Endothelial cell (in vitro differentiated cells): Measurements from ENCODE around the gene CTNNA2. TPM values are rescaled to one million over a fixed set of nuclear protein-coding genes. Genes with fewer than 3 reads are reported as not detected.

Source experiments
- DNase-seq: peaks from one replicate; pipeline ENCODE4 v3.0.0; 2021; ENCODE audit warnings: low spot score
- H3K27ac Mint-ChIP-seq: one replicate; pipeline ENCODE4 v1.8.0; 2021; ENCODE audit warnings: mixed read lengths, inconsistent platforms; ENCODE audit not compliant: unreplicated experiment
- H3K27me3 Mint-ChIP-seq: one replicate; pipeline ENCODE4 v1.8.0; 2021; ENCODE audit warnings: mild to moderate bottlenecking, moderate library complexity, mixed read lengths, inconsistent platforms; ENCODE audit not compliant: unreplicated experiment
- H3K36me3 Mint-ChIP-seq: one replicate; pipeline ENCODE4 v1.8.0; 2021; ENCODE audit warnings: mild to moderate bottlenecking, low read depth, mixed read lengths, inconsistent platforms; ENCODE audit not compliant: unreplicated experiment
- H3K4me1 Mint-ChIP-seq: one replicate; pipeline ENCODE4 v1.8.0; 2021; ENCODE audit warnings: mild to moderate bottlenecking, mixed read lengths, inconsistent platforms; ENCODE audit not compliant: unreplicated experiment
- H3K4me3 Mint-ChIP-seq: one replicate; pipeline ENCODE4 v1.8.0; 2021; ENCODE audit warnings: mild to moderate bottlenecking, mixed read lengths, inconsistent platforms; ENCODE audit not compliant: unreplicated experiment
- H3K9me3 Mint-ChIP-seq: one replicate; pipeline ENCODE4 v1.8.0; 2021; ENCODE audit warnings: mixed read lengths, inconsistent platforms; ENCODE audit not compliant: unreplicated experiment
- CTCF ChIP-seq: fragments of 200-600 bp; sonication (generic); IDR thresholded peaks from one replicate; pipeline ENCODE4 v1.5.0; 2021; ENCODE audit warnings: antibody characterized with exemption; ENCODE audit not compliant: unreplicated experiment
- total RNA-seq: library from RNA; stranded (reverse); fragmentation: NEBNext Ultra II Directional; extraction: Animal tissue kit (Norgen Biotek cat#: 25700); gene quantifications from one replicate; pipeline ENCODE4 v1.2.1, GENCODE V29; 2021; ENCODE audit not compliant: unreplicated experiment

The CTNNA2 gene
- total RNA-seq, 1 donor from 2014 or later = 4.7 TPM

- no peak for TF ChIP-seq CTCF
- no peak for DNase-seq
- Mint-ChIP-seq H3K9me3 (no peaks in the 10 kb centered on the region), H3K4me3 (no peak overlapping the region), H3K27ac (no peak overlapping the region), H3K4me1 (no peaks in the 10 kb centered on the region), H3K27me3 (no peaks in the 10 kb centered on the region), H3K36me3 (no peaks in the 10 kb centered on the region)
These were observed 1004.5 kb downstream of the CTNNA2 start for GRCh38 chr2:80517316-80517715.

GRCh38 chr2:80519121-80519643 lies 1006.3 kb downstream of the CTNNA2 start:
- no peaks in the 10 kb centered on the region for H3K4me1 Mint-ChIP-seq
- no peak overlapping the region for H3K4me3 Mint-ChIP-seq
- H3K36me3 Mint-ChIP-seq = no peaks in the 10 kb centered on the region
- no peak overlapping the region for H3K27ac Mint-ChIP-seq
- DNase-seq = no peak
- H3K9me3 Mint-ChIP-seq = no peaks in the 10 kb centered on the region
- H3K27me3 Mint-ChIP-seq = no peaks in the 10 kb centered on the region
- no peak for TF ChIP-seq CTCF

GRCh38 chr2:80519699-80520291 lies 1006.9 kb downstream of the CTNNA2 start:
- no peaks in the 10 kb centered on the region for H3K9me3 Mint-ChIP-seq
- no peaks in the 10 kb centered on the region for H3K27me3 Mint-ChIP-seq
- no peak for DNase-seq
- H3K27ac Mint-ChIP-seq = no peak overlapping the region
- H3K36me3 Mint-ChIP-seq = no peaks in the 10 kb centered on the region
- TF ChIP-seq CTCF = no peak
- H3K4me1 Mint-ChIP-seq = no peaks in the 10 kb centered on the region
- no peak overlapping the region for H3K4me3 Mint-ChIP-seq

GRCh38 chr2:80525152-80525551 lies 1012.3 kb downstream of the CTNNA2 start:
- Mint-ChIP-seq H3K36me3 (no peaks in the 10 kb centered on the region), H3K4me1 (peaks cover under 1% of the 10 kb centered on the region), H3K27ac (no peak overlapping the region), H3K27me3 (no peaks in the 10 kb centered on the region), H3K4me3 (no peak overlapping the region), H3K9me3 (no peaks in the 10 kb centered on the region)
- no peak for DNase-seq
- TF ChIP-seq CTCF = no peak

GRCh38 chr2:80527119-80527518 lies 1014.3 kb downstream of the CTNNA2 start:
- Mint-ChIP-seq H3K4me1 (peaks cover 3% of the 10 kb centered on the region), H3K27me3 (no peaks in the 10 kb centered on the region), H3K4me3 (no peak overlapping the region), H3K27ac (no peak overlapping the region), H3K36me3 (no peaks in the 10 kb centered on the region), H3K9me3 (no peaks in the 10 kb centered on the region)
- TF ChIP-seq CTCF = no peak
- DNase-seq = no peak
